Measurements from ENCODE around the gene NLRC5.

DNA sequence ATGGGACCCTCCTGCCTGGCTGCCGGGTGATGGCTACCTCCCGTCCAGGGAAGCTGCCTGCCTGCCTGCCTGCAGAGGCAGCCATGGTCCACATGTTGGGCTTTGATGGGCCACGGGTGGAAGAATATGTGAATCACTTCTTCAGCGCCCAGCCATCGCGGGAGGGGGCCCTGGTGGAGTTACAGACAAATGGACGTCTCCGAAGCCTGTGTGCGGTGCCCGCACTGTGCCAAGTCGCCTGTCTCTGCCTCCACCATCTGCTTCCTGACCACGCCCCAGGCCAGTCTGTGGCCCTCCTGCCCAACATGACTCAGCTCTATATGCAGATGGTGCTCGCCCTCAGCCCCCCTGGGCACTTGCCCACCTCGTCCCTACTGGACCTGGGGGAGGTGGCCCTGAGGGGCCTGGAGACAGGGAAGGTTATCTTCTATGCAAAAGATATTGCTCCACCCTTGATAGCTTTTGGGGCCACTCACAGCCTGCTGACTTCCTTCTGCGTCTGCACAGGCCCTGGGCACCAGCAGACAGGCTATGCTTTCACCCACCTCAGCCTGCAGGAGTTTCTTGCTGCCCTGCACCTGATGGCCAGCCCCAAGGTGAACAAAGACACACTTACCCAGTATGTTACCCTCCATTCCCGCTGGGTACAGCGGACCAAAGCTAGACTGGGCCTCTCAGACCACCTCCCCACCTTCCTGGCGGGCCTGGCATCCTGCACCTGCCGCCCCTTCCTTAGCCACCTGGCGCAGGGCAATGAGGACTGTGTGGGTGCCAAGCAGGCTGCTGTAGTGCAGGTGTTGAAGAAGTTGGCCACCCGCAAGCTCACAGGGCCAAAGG is 36.8 kb downstream of the NLRC5 start:
- TF ChIP-seq EP300 (IDR thresholded peaks at IDR 0.05) (no peak), POLR2AphosphoS5 (IDR thresholded peaks at IDR 0.05) (no peak), POLR2A (IDR thresholded peaks at IDR 0.05) (no peak)
- TF ChIP-seq, protein P1, sequence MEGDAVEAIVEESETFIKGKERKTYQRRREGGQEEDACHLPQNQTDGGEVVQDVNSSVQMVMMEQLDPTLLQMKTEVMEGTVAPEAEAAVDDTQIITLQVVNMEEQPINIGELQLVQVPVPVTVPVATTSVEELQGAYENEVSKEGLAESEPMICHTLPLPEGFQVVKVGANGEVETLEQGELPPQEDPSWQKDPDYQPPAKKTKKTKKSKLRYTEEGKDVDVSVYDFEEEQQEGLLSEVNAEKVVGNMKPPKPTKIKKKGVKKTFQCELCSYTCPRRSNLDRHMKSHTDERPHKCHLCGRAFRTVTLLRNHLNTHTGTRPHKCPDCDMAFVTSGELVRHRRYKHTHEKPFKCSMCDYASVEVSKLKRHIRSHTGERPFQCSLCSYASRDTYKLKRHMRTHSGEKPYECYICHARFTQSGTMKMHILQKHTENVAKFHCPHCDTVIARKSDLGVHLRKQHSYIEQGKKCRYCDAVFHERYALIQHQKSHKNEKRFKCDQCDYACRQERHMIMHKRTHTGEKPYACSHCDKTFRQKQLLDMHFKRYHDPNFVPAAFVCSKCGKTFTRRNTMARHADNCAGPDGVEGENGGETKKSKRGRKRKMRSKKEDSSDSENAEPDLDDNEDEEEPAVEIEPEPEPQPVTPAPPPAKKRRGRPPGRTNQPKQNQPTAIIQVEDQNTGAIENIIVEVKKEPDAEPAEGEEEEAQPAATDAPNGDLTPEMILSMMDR (IDR thresholded peaks at IDR 0.05) = no peak
